IMR-90 (cell line): ENCODE data around the gene ADGRG1. TPM values are rescaled to one million over a fixed set of nuclear protein-coding genes. Genes with fewer than 3 reads are reported as not detected.

Experiments
- ATAC-seq: fragments of 200-7000 bp; cut with Tn5 transposase; 2 replicates; pipeline ENCODE4 v1.9.1; 2020; ENCODE audit warnings: low read depth, mild to moderate bottlenecking, moderate library complexity
- BruUV-seq: library from RNA; stranded (reverse); fragments of 400-500 nt; replicated peaks from 2 replicates; lab custom pipeline; 2021; lab: Mats Ljungman, UMichigan
- CTCF ChIA-PET: fragments of 300-600 bp; formaldehyde crosslinking; extraction: SDS; loops from one replicate; lab custom pipeline; 2021; ENCODE audit warnings: antibody characterized with exemption; lab: Yijun Ruan, JAX
- POLR2A ChIA-PET: fragments of 300-600 bp; sonication (Branson Sonifier 250); formaldehyde crosslinking; loops from one replicate; lab custom pipeline; 2022; ENCODE audit warnings: antibody characterized with exemption; ENCODE audit not compliant: unreplicated experiment; lab: Charles Lee
- DNase-seq: peaks from one replicate; pipeline ENCODE4 v3.0.0; 2013
- H2AFZ ChIP-seq: replicated peaks from 2 replicates; pipeline ENCODE3; 2013; ENCODE audit warnings: low read length, mild to moderate bottlenecking; ENCODE audit not compliant: poor library complexity
- H2AK5ac ChIP-seq: 2 replicates; pipeline ENCODE4 v1.6.1; 2013; ENCODE audit warnings: low read depth, low read length, inconsistent platforms
- H2AK9ac ChIP-seq: replicated peaks from 2 replicates; pipeline ENCODE3; 2013; ENCODE audit warnings: mild to moderate bottlenecking, low read depth, low read length, moderate library complexity; ENCODE audit not compliant: poor library complexity
- H2BK120ac ChIP-seq: 2 replicates; pipeline ENCODE4 v1.6.1; 2013; ENCODE audit warnings: low read depth, low read length, inconsistent platforms
- H2BK15ac ChIP-seq: 3 replicates; pipeline ENCODE4 v1.6.1; 2013; ENCODE audit warnings: low read depth, low read length, inconsistent platforms
- H2BK20ac ChIP-seq: 2 replicates; pipeline ENCODE4 v1.6.1; 2013; ENCODE audit warnings: low read depth, mild to moderate bottlenecking, inconsistent platforms, low read length, moderate library complexity
- H2BK5ac ChIP-seq: 2 replicates; pipeline ENCODE4 v1.6.1; 2013; ENCODE audit warnings: mild to moderate bottlenecking, low read depth, low read length, inconsistent platforms; ENCODE audit not compliant: poor library complexity, severe bottlenecking
- H3K14ac ChIP-seq: replicated peaks from 2 replicates; pipeline ENCODE4 v1.6.1; 2013; ENCODE audit warnings: low read depth, low read length, inconsistent platforms
- H3K18ac ChIP-seq: 2 replicates; pipeline ENCODE4 v1.6.1; 2013; ENCODE audit warnings: low read depth, low read length, control low read depth
- H3K23ac ChIP-seq: 2 replicates; pipeline ENCODE4 v1.6.1; 2013; ENCODE audit warnings: low read depth, low read length, inconsistent platforms
- H3K27ac ChIP-seq: 2 replicates; pipeline ENCODE4 v1.5.1; 2013; ENCODE audit warnings: mild to moderate bottlenecking, control low read depth, low read length; ENCODE audit not compliant: insufficient read depth
- H3K27me3 ChIP-seq: 2 replicates; pipeline ENCODE4 v1.6.1; 2013; ENCODE audit warnings: low read length; ENCODE audit not compliant: control insufficient read depth, insufficient read depth
- H3K36me3 ChIP-seq: 2 replicates; pipeline ENCODE4 v1.6.1; 2013; ENCODE audit warnings: low read length, mixed read lengths; ENCODE audit not compliant: control insufficient read depth, insufficient read depth
- H3K4ac ChIP-seq: 2 replicates; pipeline ENCODE4 v1.6.1; 2013; ENCODE audit warnings: low read depth, low read length, inconsistent platforms
- H3K4me1 ChIP-seq: 2 replicates; pipeline ENCODE4 v1.6.1; 2013; ENCODE audit warnings: low read length, mixed read lengths; ENCODE audit not compliant: control insufficient read depth, insufficient read depth
- H3K4me2 ChIP-seq: 2 replicates; pipeline ENCODE4 v1.6.1; 2013; ENCODE audit warnings: low read depth, mild to moderate bottlenecking, control low read depth, low read length, moderate library complexity
- H3K4me3 ChIP-seq: 2 replicates; pipeline ENCODE4 v1.5.1; 2013; ENCODE audit warnings: low read depth, mild to moderate bottlenecking, control low read depth, low read length, moderate library complexity; ENCODE audit not compliant: insufficient read depth
- H3K56ac ChIP-seq: 2 replicates; pipeline ENCODE4 v1.6.1; 2013; ENCODE audit warnings: low read length, inconsistent platforms; ENCODE audit not compliant: insufficient read depth; ENCODE audit errors: extremely low read depth
- H3K79me1 ChIP-seq, 2 experiments: 2 replicates each; pipeline ENCODE4 v1.6.1; 2013; ENCODE audit warnings: low read length in 2 of 2, inconsistent platforms in 1 of 2, low read depth in 1 of 2
- H3K9ac ChIP-seq: 2 replicates; pipeline ENCODE4 v1.6.1; 2013; ENCODE audit warnings: low read depth, low read length, control low read depth
- H3K9me1 ChIP-seq: 2 replicates; pipeline ENCODE4 v1.6.1; 2013; ENCODE audit warnings: low read length, inconsistent platforms; ENCODE audit not compliant: insufficient read depth
- H3K9me3 ChIP-seq: 2 replicates; pipeline ENCODE4 v1.6.1; 2013; ENCODE audit warnings: low read length; ENCODE audit not compliant: control insufficient read depth, insufficient read depth
- H4K20me1 ChIP-seq: 2 replicates; pipeline ENCODE4 v1.6.1; 2013; ENCODE audit warnings: low read length, inconsistent platforms; ENCODE audit not compliant: insufficient read depth
- H4K5ac ChIP-seq: 2 replicates; pipeline ENCODE4 v1.6.1; 2013; ENCODE audit warnings: mild to moderate bottlenecking, low read depth, low read length, control low read depth
- H4K8ac ChIP-seq, 2 experiments: 2 replicates each; pipeline ENCODE4 v1.6.1; 2013; ENCODE audit warnings: low read depth in 2 of 2, low read length in 2 of 2, control low read depth in 1 of 2, inconsistent platforms in 1 of 2
- H4K91ac ChIP-seq: 2 replicates; pipeline ENCODE4 v1.6.1; 2013; ENCODE audit warnings: low read depth, low read length, inconsistent platforms; ENCODE audit not compliant: insufficient read depth
- BHLHE40 ChIP-seq: fragments of 150-350 bp; IDR thresholded peaks from 2 replicates; pipeline ENCODE4 v1.6.1; 2016; ENCODE audit warnings: mild to moderate bottlenecking, low read depth, low read length
- CEBPB ChIP-seq: IDR thresholded peaks from 2 replicates; pipeline ENCODE4 v1.6.1; 2012; ENCODE audit warnings: low read depth, low read length, improper control_type of control experiment
- CHD1 ChIP-seq: IDR thresholded peaks from 2 replicates; pipeline ENCODE4 v1.6.1; 2012; ENCODE audit warnings: low read depth, low read length, improper control_type of control experiment
- MAFK ChIP-seq: IDR thresholded peaks from 2 replicates; pipeline ENCODE4 v1.6.1; 2012; ENCODE audit warnings: low read depth, low read length, improper control_type of control experiment
- MAZ ChIP-seq: IDR thresholded peaks from 2 replicates; pipeline ENCODE4 v1.6.1; 2012; ENCODE audit warnings: low read depth, mild to moderate bottlenecking, low read length, improper control_type of control experiment, moderate library complexity, borderline replicate concordance
- MXI1 ChIP-seq: IDR thresholded peaks from 2 replicates; pipeline ENCODE4 v1.6.1; 2012; ENCODE audit warnings: low read depth, mild to moderate bottlenecking, low read length, moderate library complexity, borderline replicate concordance
- NFE2L2 ChIP-seq: fragments of 150-350 bp; IDR thresholded peaks from 2 replicates; pipeline ENCODE4 v1.6.1; 2016; ENCODE audit warnings: low read depth, mild to moderate bottlenecking, low read length
- POLR2A ChIP-seq: IDR thresholded peaks from 2 replicates; pipeline ENCODE4 v1.6.1; 2012; ENCODE audit warnings: mild to moderate bottlenecking, low read depth, low read length
- RAD21 ChIP-seq: IDR thresholded peaks from 2 replicates; pipeline ENCODE4 v1.6.1; 2012; ENCODE audit warnings: low read length, improper control_type of control experiment
- RCOR1 ChIP-seq: IDR thresholded peaks from 2 replicates; pipeline ENCODE4 v1.6.1; 2012; ENCODE audit warnings: mild to moderate bottlenecking, low read length, improper control_type of control experiment; ENCODE audit not compliant: insufficient replicate concordance
- RFX5 ChIP-seq: IDR thresholded peaks from 2 replicates; pipeline ENCODE4 v1.8.0; 2012; ENCODE audit warnings: low read depth, mild to moderate bottlenecking, low read length, moderate library complexity
- SMC3 ChIP-seq: fragments of 150-350 bp; IDR thresholded peaks from 2 replicates; pipeline ENCODE4 v1.6.1; 2016; ENCODE audit warnings: low read depth, mild to moderate bottlenecking, antibody characterized with exemption, low read length, moderate library complexity
- WGBS, 2 experiments: methylation state at CpG; one replicate each; pipeline versions ENCODE4 v1.1.5 to v1.1.7; 2013; ENCODE audit warnings: missing lambda C conversion rate in 2 of 2; ENCODE audit not compliant: insufficient read length in 1 of 2; ENCODE audit errors: extremely low coverage in 2 of 2; 5-methylcytosine and 5-hydroxymethylcytosine counted together
- dilution Hi-C: fragments of 300-500 bp; cut with HindIII; formaldehyde crosslinking; loops from one replicate; pipeline ENCODE4 v1.14.3; 2018; ENCODE audit warnings: low sequenced_read_pairs; ENCODE audit not compliant: unreplicated experiment
- in situ Hi-C: fragments of 300-500 bp; cut with MboI; formaldehyde crosslinking; loops from 3 replicates; pipeline ENCODE4 v1.14.3; 2019; ENCODE audit warnings: low sequenced_read_pairs, inconsistent platforms, mixed read lengths
- intact Hi-C: fragments of 100-400 bp; cut with micrococcal nuclease; formaldehyde crosslinking; loops from 2 replicates; pipeline ENCODE4 v1.10.0; 2022
- polyA plus RNA-seq, 3 experiments: library from polyadenylated mRNA; depleted of rRNA; stranded (reverse); fragments of >200 nt; gene quantifications; 2 replicates each; pipeline ENCODE4 v1.2.3, GENCODE V29; 2012; ENCODE audit warnings: low replicate concordance in 1 of 3
- total RNA-seq: library from RNA; depleted of rRNA; stranded (reverse); fragments of >200 nt; gene quantifications from 2 replicates; pipeline ENCODE4 v1.2.3, GENCODE V29; 2012
- TF ChIP-seq, protein P1 (sequence below): conservative IDR thresholded peaks from 2 replicates; pipeline ENCODE4 v1.5.1; 2012; ENCODE audit warnings: mild to moderate bottlenecking, low read depth, low read length, improper control_type of control experiment
- TF ChIP-seq, protein P2 (sequence below): fragments of 150-350 bp; IDR thresholded peaks from 2 replicates; pipeline ENCODE4 v1.6.1; 2016; ENCODE audit warnings: low read depth, mild to moderate bottlenecking, low read length, moderate library complexity, borderline replicate concordance
- TF ChIP-seq, protein P3 (sequence below): fragments of 150-350 bp; IDR thresholded peaks from 2 replicates; pipeline ENCODE4 v1.6.1; 2017; ENCODE audit warnings: mild to moderate bottlenecking, antibody characterized with exemption, low read length, low read depth

ADGRG1 gene
- total and polyA plus RNA-seq, 2 of the 4 experiments (the other 2 are of a cell fraction) = 0.90 to 8.4 TPM

DNA sequence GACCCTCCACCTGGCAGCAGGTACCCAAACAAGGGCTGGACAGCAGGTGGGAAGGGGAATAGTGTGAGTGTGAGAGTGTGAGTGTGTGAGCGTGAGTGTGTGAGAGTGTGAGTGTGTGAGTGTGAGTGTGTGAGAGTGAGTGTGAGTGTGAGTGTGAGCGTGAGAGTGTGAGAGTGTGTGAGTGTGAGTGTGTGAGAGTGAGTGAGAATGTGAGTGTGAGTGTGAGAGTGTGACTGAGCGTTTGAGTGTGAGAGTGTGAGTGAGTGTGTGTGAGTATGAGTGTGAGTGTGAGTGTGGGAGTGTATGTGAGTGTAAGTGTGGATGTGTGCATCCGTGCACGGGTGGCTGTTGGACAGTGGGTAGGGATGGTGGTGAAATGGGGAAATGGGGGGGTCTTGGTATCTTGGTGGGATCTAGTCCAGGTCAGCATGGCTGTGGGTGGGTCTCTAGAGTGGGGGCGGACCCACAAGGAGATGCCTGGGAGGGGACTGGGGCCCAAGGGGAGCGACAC lies 408 bp downstream of the ADGRG1 start:
- dilution Hi-C loops = no loop called here
- Histone ChIP-seq H3K9me1 (peaks cover 9% of the 10 kb centered on the region), H2AFZ (peak overlapping the region; percentile 77), H4K8ac (peak overlapping the region; percentile 65 to 80; a peak in 3 of 4 replicates), H3K4ac (peak overlapping the region; percentile 84), H3K4me2 (peak overlapping the region; percentile 73), H4K5ac (peak overlapping the region; percentile 11; the same call in 1 of the 2 replicates), H3K9ac (peak overlapping the region; percentile 19; the same call in 1 of the 2 replicates), H4K20me1 (no peaks in the 10 kb centered on the region; the same call in 1 of the 2 replicates), H2BK120ac (peak overlapping the region; percentile 67), H2AK9ac (peak overlapping the region; percentile 59), H3K18ac (peak overlapping the region; percentile 48), H3K14ac (peak overlapping the region; percentile 78), H3K4me1 (peaks cover 21% of the 10 kb centered on the region), H3K36me3 (no peaks in the 10 kb centered on the region), H3K27ac (peak overlapping the region; percentile 53), H2BK20ac (peak overlapping the region; percentile 53), H3K27me3 (no peaks in the 10 kb centered on the region), H3K9me3 (no peaks in the 10 kb centered on the region), H3K23ac (peak overlapping the region; percentile 41), H3K79me1 (peaks cover 0 to 5% of the 10 kb centered on the region in 2 experiments; a peak in 1 of 4 replicates), H3K56ac (no peak overlapping the region), H4K91ac (peak overlapping the region; percentile 76; the same call in 1 of the 2 replicates), H2BK5ac (peak overlapping the region; percentile 78), H3K4me3 (peak overlapping the region; percentile 20; the same call in 1 of the 2 replicates), H2AK5ac (peak overlapping the region; percentile 99), H2BK15ac (peak overlapping the region; percentile 84; the same call in 2 of the 3 replicates)
- BruUV-seq = no TSS peak
- WGBS, 2 experiments = 78 to 100% methylated on average over 1 to 5 of the region's 7 CpGs
- intact Hi-C loops = no loop called here
- POLR2A ChIA-PET = no interaction called here
- no peak for TF ChIP-seq MXI1
- TF ChIP-seq NFE2L2 = no peak
- TF ChIP-seq SMC3 = no peak
- TF ChIP-seq, protein P1, sequence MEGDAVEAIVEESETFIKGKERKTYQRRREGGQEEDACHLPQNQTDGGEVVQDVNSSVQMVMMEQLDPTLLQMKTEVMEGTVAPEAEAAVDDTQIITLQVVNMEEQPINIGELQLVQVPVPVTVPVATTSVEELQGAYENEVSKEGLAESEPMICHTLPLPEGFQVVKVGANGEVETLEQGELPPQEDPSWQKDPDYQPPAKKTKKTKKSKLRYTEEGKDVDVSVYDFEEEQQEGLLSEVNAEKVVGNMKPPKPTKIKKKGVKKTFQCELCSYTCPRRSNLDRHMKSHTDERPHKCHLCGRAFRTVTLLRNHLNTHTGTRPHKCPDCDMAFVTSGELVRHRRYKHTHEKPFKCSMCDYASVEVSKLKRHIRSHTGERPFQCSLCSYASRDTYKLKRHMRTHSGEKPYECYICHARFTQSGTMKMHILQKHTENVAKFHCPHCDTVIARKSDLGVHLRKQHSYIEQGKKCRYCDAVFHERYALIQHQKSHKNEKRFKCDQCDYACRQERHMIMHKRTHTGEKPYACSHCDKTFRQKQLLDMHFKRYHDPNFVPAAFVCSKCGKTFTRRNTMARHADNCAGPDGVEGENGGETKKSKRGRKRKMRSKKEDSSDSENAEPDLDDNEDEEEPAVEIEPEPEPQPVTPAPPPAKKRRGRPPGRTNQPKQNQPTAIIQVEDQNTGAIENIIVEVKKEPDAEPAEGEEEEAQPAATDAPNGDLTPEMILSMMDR = no peak
- TF ChIP-seq CHD1 = no peak
- no peak for TF ChIP-seq CEBPB
- no peak for TF ChIP-seq RCOR1
- TF ChIP-seq BHLHE40 = no peak
- TF ChIP-seq RFX5 = no peak
- TF ChIP-seq, protein P2, sequence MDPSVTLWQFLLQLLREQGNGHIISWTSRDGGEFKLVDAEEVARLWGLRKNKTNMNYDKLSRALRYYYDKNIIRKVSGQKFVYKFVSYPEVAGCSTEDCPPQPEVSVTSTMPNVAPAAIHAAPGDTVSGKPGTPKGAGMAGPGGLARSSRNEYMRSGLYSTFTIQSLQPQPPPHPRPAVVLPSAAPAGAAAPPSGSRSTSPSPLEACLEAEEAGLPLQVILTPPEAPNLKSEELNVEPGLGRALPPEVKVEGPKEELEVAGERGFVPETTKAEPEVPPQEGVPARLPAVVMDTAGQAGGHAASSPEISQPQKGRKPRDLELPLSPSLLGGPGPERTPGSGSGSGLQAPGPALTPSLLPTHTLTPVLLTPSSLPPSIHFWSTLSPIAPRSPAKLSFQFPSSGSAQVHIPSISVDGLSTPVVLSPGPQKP = no peak
- TF ChIP-seq, protein P3, sequence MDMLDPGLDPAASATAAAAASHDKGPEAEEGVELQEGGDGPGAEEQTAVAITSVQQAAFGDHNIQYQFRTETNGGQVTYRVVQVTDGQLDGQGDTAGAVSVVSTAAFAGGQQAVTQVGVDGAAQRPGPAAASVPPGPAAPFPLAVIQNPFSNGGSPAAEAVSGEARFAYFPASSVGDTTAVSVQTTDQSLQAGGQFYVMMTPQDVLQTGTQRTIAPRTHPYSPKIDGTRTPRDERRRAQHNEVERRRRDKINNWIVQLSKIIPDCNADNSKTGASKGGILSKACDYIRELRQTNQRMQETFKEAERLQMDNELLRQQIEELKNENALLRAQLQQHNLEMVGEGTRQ = no peak
- TF ChIP-seq MAFK = no peak
- TF ChIP-seq MAZ = no peak
- no peak for TF ChIP-seq RAD21
- no peak for TF ChIP-seq POLR2A
- no peak for DNase-seq
- CTCF ChIA-PET = interaction anchor here (1.0 to 1.1 kb wide), 2 partner anchors 20 to 53 kb away, joined by 3 read pairs; no protein-coding TSS in a partner anchor
- ATAC-seq = no peak
- in situ Hi-C loops = no loop called here
